GM04504 (cell line): ENCODE measurements around the gene APCDD1L.
"Not testable (repeated sequence)": the region's sequence is repeated elsewhere in the genome, so short reads cannot be mapped to it uniquely, and the experiment has no call there.

Experiments
- DNase-seq: peaks from one replicate; pipeline ENCODE4 v3.0.0-alpha.2; 2012; ENCODE audit warnings: low read depth

The APCDD1L gene

GRCh38 chr20:58514321-58515232, 622 bp downstream of the APCDD1L start:
- no peak for DNase-seq

- DNase-seq = no peak
Observed at GRCh38 chr20:58513580-58514285, 1.5 kb downstream of the APCDD1L start.

GRCh38 chr20:58512808-58513552, 2.2 kb downstream of the APCDD1L start:
- no peak for DNase-seq

GRCh38 chr20:58511861-58512260, 3.3 kb downstream of the APCDD1L start:
- DNase-seq = no peak

- peak; percentile 50 for DNase-seq
Observed at GRCh38 chr20:58511364-58511763, 3.8 kb downstream of the APCDD1L start.

GRCh38 chr20:58510921-58511320, 4.3 kb downstream of the APCDD1L start:
- no peak for DNase-seq

- DNase-seq = no peak
Observed at GRCh38 chr20:58508762-58509395, 6.3 kb downstream of the APCDD1L start.

GRCh38 chr20:58506999-58507398, 8.2 kb downstream of the APCDD1L start:
- not testable (repeated sequence) for DNase-seq

- DNase-seq = no peak
Observed at GRCh38 chr20:58504566-58504965, 10.6 kb downstream of the APCDD1L start.

GRCh38 chr20:58503668-58504067, 11.5 kb downstream of the APCDD1L start:
- no peak for DNase-seq

- no peak for DNase-seq
Observed at GRCh38 chr20:58500256-58500655, 14.9 kb downstream of the APCDD1L start.

GRCh38 chr20:58498470-58499068, 16.6 kb downstream of the APCDD1L start:
- no peak for DNase-seq

- no peak for DNase-seq
Observed at GRCh38 chr20:58497724-58498469, 17.3 kb downstream of the APCDD1L start.

GRCh38 chr20:58497076-58497641, 18.0 kb downstream of the APCDD1L start:
- no peak for DNase-seq

- DNase-seq = no peak
Observed at GRCh38 chr20:58496429-58496769, 18.8 kb downstream of the APCDD1L start.

- DNase-seq = no peak
Observed at GRCh38 chr20:58495623-58496428, 19.4 kb downstream of the APCDD1L start.

GRCh38 chr20:58494923-58495622, 20.1 kb downstream of the APCDD1L start:
- no peak for DNase-seq

GRCh38 chr20:58492795-58493524, 22.2 kb downstream of the APCDD1L start:
- DNase-seq = no peak
